GM18870 (cell line): Measurements from ENCODE around the gene SECTM1.

Experiments
- ATAC-seq: cut with Tn5 transposase; IDR thresholded peaks from one replicate; pipeline ENCODE4 v1.9.1; 2021; ENCODE audit warnings: moderate library complexity; ENCODE audit not compliant: unreplicated experiment

SECTM1 gene

GRCh38 chr17:82329683-82330321 is 3.8 kb downstream of the SECTM1 start:
- no peak for ATAC-seq

GRCh38 chr17:82328994-82329507 is 4.5 kb downstream of the SECTM1 start:
- no peak for ATAC-seq

GRCh38 chr17:82328141-82328993 is 5.2 kb downstream of the SECTM1 start:
- ATAC-seq, result no peak

- no peak for ATAC-seq
These were observed 5.8 kb downstream of the SECTM1 start for GRCh38 chr17:82327757-82328140.

GRCh38 chr17:82327289-82327688 is 6.3 kb downstream of the SECTM1 start:
- ATAC-seq, result no peak

- ATAC-seq, result no peak
These were observed 8.0 kb downstream of the SECTM1 start for GRCh38 chr17:82325286-82326180.

GRCh38 chr17:82324566-82325285 is 8.8 kb downstream of the SECTM1 start:
- no peak for ATAC-seq

- ATAC-seq, result no peak
These were observed 9.9 kb downstream of the SECTM1 start for GRCh38 chr17:82323514-82324234.

- ATAC-seq, result no peak
These were observed 10.8 kb downstream of the SECTM1 start for GRCh38 chr17:82322526-82323453.

- ATAC-seq, result no peak
These were observed 11.6 kb downstream of the SECTM1 start for GRCh38 chr17:82321947-82322466.

GRCh38 chr17:82320956-82321927 is 12.3 kb downstream of the SECTM1 start:
- no peak for ATAC-seq

GRCh38 chr17:82320140-82320840 is 13.3 kb downstream of the SECTM1 start:
- no peak for ATAC-seq

GRCh38 chr17:82319619-82320062 is 13.9 kb downstream of the SECTM1 start:
- ATAC-seq, result no peak

GRCh38 chr17:82318772-82319606 is 14.6 kb downstream of the SECTM1 start:
- no peak for ATAC-seq

GRCh38 chr17:82318169-82318498 is 15.4 kb downstream of the SECTM1 start:
- ATAC-seq, result no peak
